Activated CD8-positive, alpha-beta T cell treated with anti-CD3 and anti-CD28 coated beads for 36 hours (primary cell): ENCODE measurements around the gene TTC28. TPM values are rescaled to one million over a fixed set of nuclear protein-coding genes. Genes with fewer than 3 reads are reported as not detected.
"Not testable (repeated sequence)": the region's sequence is repeated elsewhere in the genome, so short reads cannot be mapped to it uniquely, and the experiment has no call there.

ENCODE experiments used
- ATAC-seq: fragments of 200-7000 bp; cut with Tn5 transposase; one replicate; pipeline ENCODE4 v1.10.0; 2021; ENCODE audit warnings: mild to moderate bottlenecking, moderate library complexity
- CTCF ChIA-PET: fragments of 350-600 bp; sonication (Branson Sonifier 250); formaldehyde crosslinking; loops from one replicate; lab custom pipeline; 2021; ENCODE audit warnings: antibody characterized with exemption; lab: Charles Lee
- POLR2A ChIA-PET: fragments of 350-600 bp; sonication (Branson Sonifier 250); formaldehyde crosslinking; loops from one replicate; lab custom pipeline; 2021; ENCODE audit warnings: antibody characterized with exemption; lab: Charles Lee
- DNase-seq: peaks from one replicate; pipeline ENCODE4 v3.0.0-alpha.2; 2020
- H3K27ac Mint-ChIP-seq: one replicate; pipeline ENCODE4 v1.8.0; 2021; ENCODE audit warnings: mild to moderate bottlenecking, mixed read lengths
- H3K27me3 Mint-ChIP-seq: one replicate; pipeline ENCODE4 v1.8.0; 2021; ENCODE audit warnings: mixed read lengths
- H3K36me3 Mint-ChIP-seq: one replicate; pipeline ENCODE4 v1.8.0; 2021; ENCODE audit warnings: low read depth, mixed read lengths
- H3K4me1 Mint-ChIP-seq: one replicate; pipeline ENCODE4 v1.8.0; 2021; ENCODE audit warnings: low read depth, mixed read lengths
- H3K4me3 Mint-ChIP-seq: one replicate; pipeline ENCODE4 v1.8.0; 2021; ENCODE audit warnings: mild to moderate bottlenecking, moderate library complexity, mixed read lengths
- H3K9me3 Mint-ChIP-seq: one replicate; pipeline ENCODE4 v1.8.0; 2021; ENCODE audit warnings: mixed read lengths
- intact Hi-C: fragments of 100-400 bp; cut with micrococcal nuclease; formaldehyde crosslinking; loops from one replicate; pipeline ENCODE4 v1.10.0; 2022
- total RNA-seq, 2 experiments: library from RNA; stranded (reverse); gene quantifications; one replicate each; pipeline ENCODE4 v1.2.3, GENCODE V29; 2021
- TF ChIP-seq, protein P1 (sequence below): fragments of 200-600 bp; IDR thresholded peaks from one replicate; pipeline ENCODE4 v1.8.0; 2022; ENCODE audit warnings: antibody characterized with exemption, mild to moderate bottlenecking

The TTC28 gene
- total RNA-seq, 2 experiments from 2014 or later, result 0.58 to 1.9 TPM

DNA sequence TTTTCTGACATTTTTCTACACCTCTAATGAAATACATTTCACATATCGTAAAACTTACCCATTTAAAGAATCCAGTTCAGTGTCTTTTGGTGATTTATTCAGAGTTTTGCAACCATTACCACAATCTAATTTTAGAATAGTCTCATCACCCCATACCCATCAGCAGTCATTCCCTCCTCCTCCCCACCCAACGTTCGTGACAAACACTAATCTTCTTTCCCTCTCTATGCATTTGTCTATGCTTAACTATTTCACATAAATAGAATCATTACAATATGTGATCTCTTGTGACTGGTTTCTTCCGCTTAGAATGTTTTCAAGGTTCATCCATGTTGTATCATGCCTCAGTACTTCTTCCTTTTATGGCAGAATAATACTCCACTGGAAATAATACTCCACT lies 9.5 kb downstream of the TTC28 start:
- Mint-ChIP-seq H3K27me3 (peaks cover 33% of the 10 kb centered on the region), H3K27ac (no peak overlapping the region)

DNA sequence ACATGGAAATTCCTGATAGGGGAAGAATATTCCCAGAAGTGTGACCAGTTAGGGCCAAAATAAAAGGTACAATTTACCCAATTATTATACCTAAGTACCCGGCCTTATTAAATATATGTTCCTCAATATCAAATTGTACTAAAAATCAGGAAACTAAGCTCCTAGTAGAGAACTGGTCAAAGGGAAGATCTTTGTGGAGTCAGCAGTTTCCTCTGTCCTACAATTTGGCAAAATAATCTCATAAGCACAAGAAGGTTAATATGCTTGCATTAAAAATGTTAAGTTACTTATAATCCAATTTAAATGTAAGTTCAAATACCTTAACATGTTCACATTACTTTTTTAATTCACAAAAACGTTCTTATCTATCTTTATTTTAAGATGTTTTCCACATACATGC lies 10.3 kb downstream of the TTC28 start:
- H3K27ac Mint-ChIP-seq, result no peak overlapping the region
- H3K27me3 Mint-ChIP-seq, result peaks cover 27% of the 10 kb centered on the region
- H3K4me1 Mint-ChIP-seq, result peaks cover 16% of the 10 kb centered on the region
- TF ChIP-seq, protein P1, sequence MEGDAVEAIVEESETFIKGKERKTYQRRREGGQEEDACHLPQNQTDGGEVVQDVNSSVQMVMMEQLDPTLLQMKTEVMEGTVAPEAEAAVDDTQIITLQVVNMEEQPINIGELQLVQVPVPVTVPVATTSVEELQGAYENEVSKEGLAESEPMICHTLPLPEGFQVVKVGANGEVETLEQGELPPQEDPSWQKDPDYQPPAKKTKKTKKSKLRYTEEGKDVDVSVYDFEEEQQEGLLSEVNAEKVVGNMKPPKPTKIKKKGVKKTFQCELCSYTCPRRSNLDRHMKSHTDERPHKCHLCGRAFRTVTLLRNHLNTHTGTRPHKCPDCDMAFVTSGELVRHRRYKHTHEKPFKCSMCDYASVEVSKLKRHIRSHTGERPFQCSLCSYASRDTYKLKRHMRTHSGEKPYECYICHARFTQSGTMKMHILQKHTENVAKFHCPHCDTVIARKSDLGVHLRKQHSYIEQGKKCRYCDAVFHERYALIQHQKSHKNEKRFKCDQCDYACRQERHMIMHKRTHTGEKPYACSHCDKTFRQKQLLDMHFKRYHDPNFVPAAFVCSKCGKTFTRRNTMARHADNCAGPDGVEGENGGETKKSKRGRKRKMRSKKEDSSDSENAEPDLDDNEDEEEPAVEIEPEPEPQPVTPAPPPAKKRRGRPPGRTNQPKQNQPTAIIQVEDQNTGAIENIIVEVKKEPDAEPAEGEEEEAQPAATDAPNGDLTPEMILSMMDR, result no peak
- no peak for ATAC-seq
- H3K4me3 Mint-ChIP-seq, result no peak overlapping the region
- intact Hi-C loops, result no loop called here
- peaks cover 3% of the 10 kb centered on the region for H3K36me3 Mint-ChIP-seq
- DNase-seq, result no peak
- ChIA-PET POLR2A (no interaction called here), CTCF (no interaction called here)
- peaks cover 5% of the 10 kb centered on the region for H3K9me3 Mint-ChIP-seq

More for the DNA sequence above, 9.5 kb downstream of the TTC28 start:
- Mint-ChIP-seq H3K9me3 (peaks cover 5% of the 10 kb centered on the region), H3K4me1 (peaks cover 20% of the 10 kb centered on the region), H3K36me3 (peaks cover 3% of the 10 kb centered on the region), H3K4me3 (no peak overlapping the region)
- intact Hi-C loops, result no loop called here
- ChIA-PET POLR2A (no interaction called here), CTCF (no interaction called here)
- DNase-seq, result no peak
- ATAC-seq, result no peak
- TF ChIP-seq, protein P1, result no peak

DNA sequence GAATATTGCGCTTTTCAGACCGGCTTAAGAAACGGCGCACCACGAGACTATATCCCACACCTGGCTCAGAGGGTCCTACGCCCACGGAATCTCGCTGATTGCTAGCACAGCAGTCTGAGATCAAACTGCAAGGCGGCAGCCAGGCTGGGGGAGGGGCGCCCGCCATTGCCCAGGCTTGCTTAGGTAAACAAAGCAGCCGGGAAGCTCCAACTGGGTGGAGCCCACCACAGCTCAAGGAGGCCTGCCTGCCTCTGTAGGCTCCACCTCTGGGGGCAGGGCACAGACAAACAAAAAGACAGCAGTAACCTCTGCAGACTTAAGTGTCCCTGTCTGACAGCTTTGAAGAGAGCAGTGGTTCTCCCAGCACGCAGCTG lies 16.1 kb downstream of the TTC28 start:
- peaks cover 16% of the 10 kb centered on the region for H3K27me3 Mint-ChIP-seq
- H3K27ac Mint-ChIP-seq, CTCF ChIA-PET, H3K4me3 Mint-ChIP-seq, POLR2A ChIA-PET, ATAC-seq, H3K9me3 Mint-ChIP-seq, DNase-seq, intact Hi-C loops, H3K4me1 Mint-ChIP-seq, H3K36me3 Mint-ChIP-seq: not testable (repeated sequence)

DNA sequence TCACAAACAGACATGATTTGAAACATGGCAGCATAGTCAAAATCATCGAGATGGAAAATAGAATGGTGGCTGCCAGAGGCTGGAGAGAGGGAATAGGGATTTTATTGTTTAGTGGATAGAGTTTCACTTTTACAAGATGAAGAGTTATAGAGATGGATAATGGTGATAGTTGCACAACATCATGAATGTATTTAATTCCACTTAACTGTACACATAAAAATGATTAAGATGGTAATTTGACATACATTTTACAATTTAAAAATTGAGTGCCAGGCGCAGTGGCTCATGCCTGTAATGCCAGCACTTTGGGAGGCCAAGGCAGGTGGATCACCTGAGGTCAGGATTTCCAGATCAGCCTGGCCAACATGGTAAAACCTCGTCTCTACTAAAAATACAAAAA lies 21.2 kb downstream of the TTC28 start:
- intact Hi-C loops, result no loop called here
- Mint-ChIP-seq H3K27ac (no peak overlapping the region), H3K36me3 (no peaks in the 10 kb centered on the region), H3K4me1 (no peaks in the 10 kb centered on the region), H3K4me3 (no peak overlapping the region), H3K9me3 (no peaks in the 10 kb centered on the region), H3K27me3 (peaks cover 43% of the 10 kb centered on the region)
- ChIA-PET POLR2A (no interaction called here), CTCF (no interaction called here)
- no peak for DNase-seq
- no peak for ATAC-seq
- TF ChIP-seq, protein P1, result no peak

GRCh38 chr22:28656181-28656580 lies 23.5 kb downstream of the TTC28 start:
- CTCF ChIA-PET, result interaction anchor here (1.1 kb wide), 1 partner anchor 173 kb away, joined by 4 read pairs; no protein-coding TSS in a partner anchor
- Mint-ChIP-seq H3K4me3 (no peak overlapping the region), H3K27me3 (peaks cover 48% of the 10 kb centered on the region), H3K36me3 (no peaks in the 10 kb centered on the region), H3K27ac (no peak overlapping the region), H3K9me3 (peaks cover 4% of the 10 kb centered on the region), H3K4me1 (no peaks in the 10 kb centered on the region)
- TF ChIP-seq, protein P1, result no peak
- POLR2A ChIA-PET, result interaction anchor here (0.6 kb wide), 1 partner anchor 664 kb away, joined by 3 read pairs; no protein-coding TSS in a partner anchor
- DNase-seq (no peak), ATAC-seq (no peak)
- intact Hi-C loops, result no loop called here

- Mint-ChIP-seq H3K4me1 (no peaks in the 10 kb centered on the region), H3K9me3 (peaks cover 4% of the 10 kb centered on the region), H3K36me3 (no peaks in the 10 kb centered on the region), H3K27me3 (peaks cover 54% of the 10 kb centered on the region), H3K27ac (no peak overlapping the region), H3K4me3 (no peak overlapping the region)
- ChIA-PET CTCF (no interaction called here), POLR2A (no interaction called here)
- intact Hi-C loops, result no loop called here
- ATAC-seq (no peak), DNase-seq (no peak)
- TF ChIP-seq, protein P1, result no peak
Measured at GRCh38 chr22:28650463-28650862, 29.2 kb downstream of the TTC28 start.
